Fibroblast of upper back skin (primary cell): Measurements from ENCODE around the gene MIEF1.

Source experiments
- DNase-seq: peaks from one replicate; pipeline ENCODE4 v3.0.0-alpha.2; 2013

MIEF1 gene

DNA sequence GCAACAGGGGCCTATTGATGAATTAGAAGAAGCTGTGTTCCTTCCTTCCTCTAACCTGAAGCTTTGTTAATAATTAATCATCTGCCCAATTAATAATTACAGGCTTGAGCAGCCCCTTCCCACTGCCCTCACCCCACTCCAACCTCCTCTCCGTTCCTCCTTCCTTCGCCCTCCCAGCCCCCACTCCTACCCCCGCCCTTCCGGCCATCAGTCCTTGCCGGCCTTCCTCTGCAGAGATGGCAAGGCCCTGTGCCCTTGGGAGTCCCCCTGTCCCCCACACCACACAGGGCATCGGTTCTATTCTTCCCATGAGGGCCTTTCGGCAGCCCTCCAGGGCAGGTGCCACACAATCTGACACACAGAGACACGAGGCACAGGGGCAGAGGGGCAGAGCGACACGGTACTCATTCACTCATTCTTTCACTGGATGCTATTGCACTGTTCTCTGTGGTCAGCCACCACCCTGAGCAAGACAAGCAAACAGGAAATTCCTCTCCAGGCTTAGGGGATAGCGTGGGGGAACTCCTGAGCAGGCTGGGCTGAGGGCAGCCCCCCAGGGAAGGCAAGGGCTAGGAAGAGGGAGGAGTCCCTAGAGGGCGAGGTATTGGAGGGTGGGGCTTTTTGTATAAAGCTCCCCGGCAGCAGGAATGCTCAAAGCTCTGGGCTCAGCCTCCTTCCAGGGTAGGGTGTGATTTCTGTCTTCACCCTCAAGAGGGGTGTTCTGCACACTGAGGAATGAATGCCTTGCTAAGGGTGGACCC, 30.5 kb upstream of the MIEF1 start:
- DNase-seq, result peak; percentile 69

DNA sequence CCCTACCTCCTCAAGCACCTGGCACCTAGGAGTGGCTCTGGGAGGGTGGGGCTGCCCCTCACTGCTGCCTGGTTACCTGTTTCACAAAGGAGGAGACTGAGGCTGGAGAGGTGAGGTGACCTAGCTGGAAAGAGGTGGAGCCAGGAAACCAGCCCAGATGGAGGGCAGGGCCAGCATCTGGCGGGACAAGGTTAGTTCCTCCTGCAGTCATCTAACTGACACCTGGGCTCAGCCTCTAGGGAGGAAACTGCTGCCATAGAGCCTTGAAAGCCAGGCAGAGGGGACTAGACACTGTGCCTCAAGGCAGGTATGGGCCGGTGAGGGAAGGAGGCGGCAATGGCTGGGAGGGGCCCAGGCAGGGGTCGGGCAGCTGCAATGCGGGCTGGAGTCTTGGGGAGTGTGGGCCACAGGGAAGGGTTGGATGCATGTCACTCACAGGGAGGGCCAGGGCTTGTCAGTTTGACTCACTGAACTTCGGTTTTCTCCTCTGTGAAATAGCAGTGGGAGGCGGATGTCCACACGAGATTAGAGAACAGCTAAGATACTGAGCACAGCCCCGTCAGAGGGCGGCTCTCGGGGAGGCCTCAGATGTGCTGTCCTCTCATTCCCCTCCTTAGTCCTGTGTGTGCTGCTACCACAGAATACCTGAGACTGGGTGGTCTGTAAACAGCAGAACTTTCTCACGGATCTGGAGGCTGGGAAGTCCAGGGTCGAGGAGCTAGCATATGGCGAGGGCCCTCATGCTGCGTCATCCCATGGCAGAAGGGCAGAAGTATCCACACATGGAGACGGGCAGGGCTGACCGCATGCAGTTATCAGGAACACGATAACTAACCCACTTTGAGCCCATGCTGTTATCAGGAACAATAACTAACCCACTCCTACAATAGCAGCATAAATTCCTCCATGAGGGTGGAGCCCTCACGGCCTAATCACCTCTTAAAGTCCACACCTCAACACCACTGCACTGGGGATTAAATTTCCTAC, 29.2 kb upstream of the MIEF1 start:
- no peak for DNase-seq

DNA sequence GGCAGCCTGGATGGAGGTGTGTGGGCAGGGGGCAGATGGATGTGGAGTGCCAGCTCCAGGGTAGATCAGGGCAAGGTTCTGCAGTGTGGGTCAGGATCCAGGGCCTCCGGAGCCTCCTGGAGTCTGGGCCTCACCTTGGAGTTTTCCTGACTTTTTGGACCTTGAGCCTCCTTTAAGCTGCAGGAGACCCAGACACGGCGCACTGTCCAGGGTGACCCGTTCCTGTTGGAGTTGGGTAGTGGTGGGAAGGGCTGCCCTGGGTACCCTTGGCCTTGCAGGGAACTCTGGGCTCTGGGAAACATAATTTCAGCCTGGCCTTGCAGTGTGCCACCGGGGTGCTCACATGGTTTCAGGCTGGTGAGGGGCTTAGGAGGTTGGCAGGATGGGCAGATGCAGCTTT, 28.2 kb upstream of the MIEF1 start:
- DNase-seq, result no peak

DNA sequence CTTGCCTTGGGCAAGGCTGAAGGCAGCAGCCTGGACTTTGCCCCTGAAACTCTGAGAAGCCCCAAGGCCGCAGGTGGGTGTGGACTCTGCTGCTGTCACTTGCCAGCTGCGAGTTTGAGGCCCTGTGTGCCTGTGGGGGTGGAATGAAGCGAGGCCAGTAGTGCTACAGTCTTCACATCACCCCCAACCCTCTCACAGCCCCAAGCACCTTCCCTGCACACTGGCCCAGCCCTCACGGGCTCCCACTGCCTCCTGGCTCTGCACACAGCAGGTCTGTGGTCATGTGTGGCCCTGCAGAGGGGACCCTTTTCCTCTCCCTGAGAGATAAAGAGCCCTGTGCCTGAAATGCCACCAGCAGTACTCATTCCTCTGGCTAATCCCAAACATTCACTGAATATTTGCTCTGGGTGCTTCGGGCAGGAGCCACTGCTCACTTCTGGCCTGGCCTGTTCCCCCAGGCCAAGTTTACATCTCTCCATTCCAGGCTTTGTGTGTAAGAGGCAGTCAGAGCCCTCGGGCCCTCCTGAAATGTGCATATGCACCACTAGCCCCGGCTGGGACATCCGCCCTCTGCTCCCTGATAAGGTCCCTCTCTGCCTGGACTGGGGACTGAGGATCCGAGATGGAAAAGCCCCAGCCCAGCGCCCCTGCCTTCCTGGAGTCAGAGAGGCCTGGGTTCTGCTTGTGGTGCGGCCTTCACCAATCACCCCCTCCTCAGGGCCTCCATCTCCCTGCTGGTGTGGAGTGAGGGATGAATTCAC, 27.6 kb upstream of the MIEF1 start:
- no peak for DNase-seq

DNA sequence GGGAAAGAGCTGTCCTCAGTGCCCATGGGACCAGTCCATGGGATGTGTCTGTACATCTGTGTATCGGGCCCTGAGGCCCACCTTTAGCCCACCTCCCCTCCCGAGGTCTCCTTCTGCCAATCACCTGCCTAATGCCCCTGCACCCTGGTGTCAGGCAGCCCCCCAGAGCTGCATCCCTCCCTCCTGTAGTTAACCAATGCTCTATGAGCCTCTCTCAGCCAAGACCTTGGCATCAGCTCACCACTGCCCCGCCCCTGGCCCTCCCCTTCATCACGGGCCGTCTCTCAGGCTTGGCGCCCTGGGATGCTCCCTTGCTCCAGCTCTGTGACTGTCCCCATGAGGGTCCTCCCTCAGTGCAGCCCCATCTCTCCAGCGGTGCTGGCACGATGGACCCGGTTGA, 26.8 kb upstream of the MIEF1 start:
- DNase-seq, result no peak

DNA sequence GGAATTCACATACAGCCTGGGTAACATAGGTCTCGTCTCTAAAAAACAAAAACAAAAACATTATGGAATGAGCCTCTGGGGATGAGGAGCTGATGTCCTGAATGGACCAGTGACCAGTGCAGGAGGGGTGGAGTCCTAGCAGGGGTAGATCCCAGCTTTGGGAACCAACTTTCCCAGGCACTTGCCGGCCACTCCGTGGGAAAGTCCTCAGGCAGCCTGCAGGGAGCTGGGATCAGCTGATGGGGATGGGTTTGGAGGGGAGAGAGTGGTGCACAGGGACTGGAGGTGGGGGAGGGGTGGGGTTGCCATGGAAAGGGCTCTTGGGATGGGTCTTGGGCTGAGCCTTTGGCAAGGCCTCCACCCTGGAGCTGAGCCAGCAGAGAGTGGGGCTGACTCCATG, 26.2 kb upstream of the MIEF1 start:
- no peak for DNase-seq

DNA sequence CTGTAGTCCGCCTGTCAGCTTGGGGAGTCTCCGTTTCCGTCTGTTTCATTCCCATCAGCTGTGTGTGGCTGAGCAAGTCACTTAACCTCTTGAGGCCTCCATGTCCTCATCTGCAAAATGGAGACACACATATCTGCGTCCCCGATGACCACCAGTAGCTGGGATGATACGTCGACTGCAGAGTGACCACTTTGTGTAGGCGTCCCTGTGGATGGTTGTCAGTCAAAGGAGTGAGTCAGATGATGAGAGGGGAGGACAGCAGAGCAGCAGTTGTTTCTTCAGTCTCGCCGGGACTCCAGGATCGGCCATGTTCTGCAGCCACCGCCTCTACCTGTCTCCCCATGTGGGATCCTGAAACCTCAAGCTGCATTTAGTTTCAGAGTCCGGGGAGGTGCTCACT, 25.4 kb upstream of the MIEF1 start:
- no peak for DNase-seq

DNA sequence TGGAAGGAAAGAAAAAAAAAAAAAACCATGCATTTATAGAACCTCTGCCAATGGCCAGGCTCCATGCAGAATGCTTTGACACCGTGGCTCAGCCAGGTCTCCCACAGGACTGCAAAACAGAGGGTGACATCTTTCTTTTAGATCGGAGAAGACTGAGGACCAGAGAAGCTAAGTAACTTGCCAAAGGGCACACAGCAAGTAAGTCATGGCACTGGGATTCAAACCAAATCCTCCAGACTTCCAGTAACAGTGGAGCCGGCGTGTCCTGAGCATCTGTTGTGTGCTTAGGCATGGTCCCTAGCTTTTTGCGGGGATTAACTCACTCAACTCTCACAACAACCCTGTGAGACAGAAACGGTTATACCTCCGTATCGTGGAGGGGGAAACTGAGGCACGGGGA, 24.5 kb upstream of the MIEF1 start:
- no peak for DNase-seq

DNA sequence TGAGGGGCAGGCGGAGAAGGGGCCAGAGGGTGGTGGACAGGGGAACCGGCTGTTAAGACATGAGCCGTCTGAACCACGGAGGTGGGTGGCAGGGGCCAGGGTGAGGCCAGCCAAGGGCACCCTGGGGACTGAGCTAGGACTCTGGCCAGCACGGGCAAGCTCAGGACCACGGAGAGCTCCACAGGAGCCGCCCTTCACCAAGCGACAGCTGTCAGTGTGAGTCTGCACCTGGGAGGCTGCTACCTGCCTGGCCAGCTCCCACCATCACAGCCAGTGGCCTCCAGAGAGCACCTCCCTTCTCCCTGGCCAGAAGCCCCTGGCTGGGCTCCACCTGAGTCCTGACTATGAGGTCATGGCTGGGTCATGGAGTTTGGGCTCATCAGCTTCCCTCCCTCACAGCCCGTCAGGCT, 23.6 kb upstream of the MIEF1 start:
- DNase-seq, result no peak

DNA sequence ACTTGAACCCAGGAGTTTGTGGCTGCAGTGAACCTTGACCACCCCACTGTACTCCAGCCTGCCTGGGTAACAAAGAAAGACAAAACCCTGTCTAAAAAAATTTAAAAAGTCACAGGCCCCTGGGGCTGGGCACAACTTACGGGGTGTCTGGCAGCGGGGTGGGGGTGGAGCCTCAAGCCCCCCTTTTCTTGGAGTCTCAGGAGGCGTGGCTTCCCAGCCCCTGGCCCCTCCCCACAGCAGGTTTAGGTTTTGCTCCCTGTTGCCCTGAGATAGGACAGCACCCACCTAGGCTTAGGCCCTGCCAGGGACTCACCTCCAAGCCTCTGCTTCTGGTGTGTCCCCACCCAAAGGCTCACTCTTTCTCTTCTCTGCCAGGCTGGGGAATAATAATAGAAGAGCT, 22.8 kb upstream of the MIEF1 start:
- DNase-seq, result no peak

DNA sequence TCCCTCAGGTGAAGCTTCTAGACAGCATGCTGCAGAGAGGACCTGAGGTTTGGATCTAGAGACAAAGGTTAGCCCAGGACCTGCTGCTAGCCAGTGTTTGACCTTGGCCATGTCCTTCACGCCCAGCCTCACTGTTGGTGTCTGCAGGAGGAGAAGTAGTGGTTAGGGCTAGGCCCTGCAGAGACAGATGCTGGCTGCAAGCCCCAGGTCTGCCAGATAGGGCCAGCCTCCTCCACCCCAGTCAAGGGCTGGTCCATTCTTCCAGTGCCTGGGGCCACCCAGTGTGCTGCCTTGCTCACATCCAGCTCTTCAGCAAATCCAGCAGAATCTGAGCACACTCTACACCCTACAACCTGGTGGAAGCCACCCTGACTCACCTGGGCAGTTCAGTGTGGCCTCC, 21.5 kb upstream of the MIEF1 start:
- no peak for DNase-seq

DNA sequence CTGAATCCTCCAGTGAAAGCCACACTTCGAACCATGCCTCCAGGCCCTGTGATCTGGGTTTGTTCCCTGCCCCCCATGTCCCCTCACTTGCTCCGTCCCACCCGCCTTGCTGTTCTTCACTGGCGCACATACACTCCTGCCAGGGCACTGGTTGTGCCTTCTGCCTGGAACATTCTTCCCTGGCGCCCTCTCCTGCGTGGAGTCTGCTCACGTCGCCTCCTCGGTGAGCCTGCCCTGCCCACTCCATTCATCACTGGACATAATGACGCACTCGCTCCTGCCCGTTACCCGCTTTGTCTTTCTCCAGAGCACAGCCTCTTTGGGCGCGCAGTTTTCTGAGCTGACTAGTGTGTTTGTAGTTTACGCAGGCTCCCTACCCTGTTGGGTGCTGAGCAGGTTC, 21.0 kb upstream of the MIEF1 start:
- no peak for DNase-seq

DNA sequence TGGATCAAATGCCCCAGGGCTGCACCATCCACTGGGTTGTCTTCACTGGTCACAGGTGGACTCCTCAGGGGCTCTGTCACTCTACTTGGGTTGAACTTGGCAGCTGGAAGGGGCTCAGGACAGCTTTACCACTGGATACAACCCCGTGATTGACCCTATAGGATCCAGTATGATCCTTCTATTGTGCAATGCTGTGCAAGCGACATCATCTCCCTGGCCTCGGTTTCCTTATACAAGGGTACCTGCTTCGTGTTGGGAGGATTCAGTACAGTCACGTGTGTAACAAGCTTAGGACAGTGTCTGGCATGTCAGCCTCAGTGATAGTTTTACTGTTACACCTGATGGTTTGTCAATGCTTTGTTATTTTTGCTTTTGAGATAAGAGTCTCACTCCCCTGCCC, 20.5 kb upstream of the MIEF1 start:
- no peak for DNase-seq

DNA sequence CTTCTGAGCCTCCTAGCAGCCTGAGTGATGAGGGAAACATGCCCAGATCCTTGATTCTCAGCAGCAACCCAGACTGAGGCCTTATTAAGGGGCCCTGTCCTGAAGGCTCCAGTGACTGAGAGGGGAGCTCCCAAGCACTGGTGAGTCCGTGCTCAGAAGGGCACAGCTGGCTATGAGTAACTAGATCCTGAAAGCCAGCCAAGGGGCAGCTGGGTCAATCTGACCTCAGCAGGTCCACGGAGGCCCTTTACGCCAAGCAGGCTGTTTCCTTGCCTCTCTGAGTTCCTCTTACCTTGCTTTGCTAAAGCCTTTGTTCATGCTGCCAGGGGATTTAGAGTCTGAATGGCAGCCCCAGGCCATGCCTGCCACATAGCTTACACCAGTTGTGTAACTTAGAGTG, 19.3 kb upstream of the MIEF1 start:
- DNase-seq, result no peak

DNA sequence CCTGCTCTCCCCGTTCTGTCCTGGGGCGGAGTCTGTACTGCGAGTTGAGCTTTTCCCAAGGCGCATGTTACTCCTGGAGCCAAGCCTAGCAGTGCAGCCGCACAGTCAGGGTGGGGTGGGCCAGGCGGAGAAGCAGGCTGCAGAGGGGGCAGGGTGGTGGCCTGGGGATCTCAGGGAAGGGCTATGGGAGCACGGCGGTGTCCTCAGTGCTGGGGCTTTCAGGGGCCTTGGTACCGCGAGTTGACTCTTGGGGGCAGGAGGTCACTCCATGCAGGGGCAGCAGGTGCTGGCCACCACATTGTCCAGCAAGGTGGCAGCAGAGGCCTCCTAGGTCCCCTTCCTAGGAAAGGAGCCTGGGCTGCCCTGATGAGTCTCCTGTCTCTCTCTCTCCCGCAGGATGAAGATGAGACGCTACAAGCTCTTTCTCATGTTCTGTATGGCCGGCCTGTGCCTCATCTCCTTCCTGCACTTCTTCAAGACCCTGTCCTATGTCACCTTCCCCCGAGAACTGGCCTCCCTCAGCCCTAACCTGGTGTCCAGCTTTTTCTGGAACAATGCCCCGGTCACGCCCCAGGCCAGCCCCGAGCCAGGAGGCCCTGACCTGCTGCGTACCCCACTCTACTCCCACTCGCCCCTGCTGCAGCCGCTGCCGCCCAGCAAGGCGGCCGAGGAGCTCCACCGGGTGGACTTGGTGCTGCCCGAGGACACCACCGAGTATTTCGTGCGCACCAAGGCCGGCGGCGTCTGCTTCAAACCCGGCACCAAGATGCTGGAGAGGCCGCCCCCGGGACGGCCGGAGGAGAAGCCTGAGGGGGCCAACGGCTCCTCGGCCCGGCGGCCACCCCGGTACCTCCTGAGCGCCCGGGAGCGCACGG, 14.9 kb upstream of the MIEF1 start:
- DNase-seq, result no peak

DNA sequence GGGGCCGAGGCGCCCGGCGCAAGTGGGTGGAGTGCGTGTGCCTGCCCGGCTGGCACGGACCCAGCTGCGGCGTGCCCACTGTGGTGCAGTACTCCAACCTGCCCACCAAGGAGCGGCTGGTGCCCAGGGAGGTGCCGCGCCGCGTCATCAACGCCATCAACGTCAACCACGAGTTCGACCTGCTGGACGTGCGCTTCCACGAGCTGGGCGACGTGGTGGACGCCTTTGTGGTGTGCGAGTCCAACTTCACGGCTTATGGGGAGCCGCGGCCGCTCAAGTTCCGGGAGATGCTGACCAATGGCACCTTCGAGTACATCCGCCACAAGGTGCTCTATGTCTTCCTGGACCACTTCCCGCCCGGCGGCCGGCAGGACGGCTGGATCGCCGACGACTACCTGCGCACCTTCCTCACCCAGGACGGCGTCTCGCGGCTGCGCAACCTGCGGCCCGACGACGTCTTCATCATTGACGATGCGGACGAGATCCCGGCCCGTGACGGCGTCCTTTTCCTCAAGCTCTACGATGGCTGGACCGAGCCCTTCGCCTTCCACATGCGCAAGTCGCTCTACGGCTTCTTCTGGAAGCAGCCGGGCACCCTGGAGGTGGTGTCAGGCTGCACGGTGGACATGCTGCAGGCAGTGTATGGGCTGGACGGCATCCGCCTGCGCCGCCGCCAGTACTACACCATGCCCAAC, 14.1 kb upstream of the MIEF1 start:
- DNase-seq, result no peak

DNA sequence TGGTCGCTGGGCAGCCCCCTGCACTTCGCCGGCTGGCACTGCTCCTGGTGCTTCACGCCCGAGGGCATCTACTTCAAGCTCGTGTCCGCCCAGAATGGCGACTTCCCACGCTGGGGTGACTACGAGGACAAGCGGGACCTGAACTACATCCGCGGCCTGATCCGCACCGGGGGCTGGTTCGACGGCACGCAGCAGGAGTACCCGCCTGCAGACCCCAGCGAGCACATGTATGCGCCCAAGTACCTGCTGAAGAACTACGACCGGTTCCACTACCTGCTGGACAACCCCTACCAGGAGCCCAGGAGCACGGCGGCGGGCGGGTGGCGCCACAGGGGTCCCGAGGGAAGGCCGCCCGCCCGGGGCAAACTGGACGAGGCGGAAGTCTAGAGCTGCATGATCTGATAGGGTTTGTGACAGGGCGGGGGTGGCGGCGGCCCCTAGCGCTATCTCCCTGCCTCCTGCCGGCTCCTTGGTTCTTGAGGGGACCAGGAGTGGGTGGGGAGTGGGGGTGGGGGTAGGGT, 13.5 kb upstream of the MIEF1 start:
- DNase-seq, result no peak

DNA sequence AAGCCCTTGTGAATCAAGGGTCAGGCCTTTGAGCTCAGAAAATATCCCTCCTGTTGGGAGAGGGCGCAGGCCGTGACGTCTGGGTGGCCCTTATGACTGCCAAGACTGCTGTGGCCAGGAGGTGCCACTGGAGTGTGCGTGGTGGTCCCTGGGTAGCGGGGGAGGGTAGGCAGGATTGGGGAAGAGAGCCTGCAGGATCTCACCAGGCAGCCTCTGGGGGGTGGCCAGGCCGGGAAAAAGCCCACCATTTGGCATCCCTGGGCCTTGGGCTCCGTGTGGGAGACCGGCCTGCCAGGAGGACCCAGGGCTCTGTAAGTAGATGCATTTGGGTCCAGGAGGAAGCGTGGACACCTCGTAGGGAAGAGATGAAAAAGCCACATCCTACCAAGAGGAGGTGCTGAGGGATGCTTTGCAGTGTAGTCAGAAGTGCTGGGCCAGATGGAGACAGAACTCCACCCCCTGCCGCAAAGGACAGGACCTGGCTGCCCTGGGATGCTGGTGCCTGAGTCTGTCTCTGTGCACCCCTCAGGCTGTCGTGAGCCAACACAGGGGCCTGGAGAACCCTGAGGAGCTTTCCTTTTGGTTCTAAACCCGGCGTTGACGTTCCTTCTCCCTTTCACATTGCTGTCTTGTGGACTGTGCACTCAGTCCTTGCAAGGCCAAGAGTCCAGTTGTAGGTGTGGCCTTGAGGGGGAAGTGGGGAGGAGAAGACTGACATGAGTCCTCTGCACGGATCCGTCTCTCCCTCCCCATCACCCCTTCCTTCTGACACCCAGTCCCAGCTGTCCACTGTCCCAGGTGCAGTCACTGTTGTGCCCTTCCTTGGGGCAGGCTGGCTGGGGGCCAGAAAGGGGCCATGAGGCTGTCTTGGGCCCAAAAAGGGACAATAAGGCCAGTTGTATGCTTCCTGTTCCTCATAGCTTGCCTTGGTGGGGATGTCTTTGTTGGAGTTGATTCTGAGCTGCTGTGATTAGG, 12.7 kb upstream of the MIEF1 start:
- no peak for DNase-seq

DNA sequence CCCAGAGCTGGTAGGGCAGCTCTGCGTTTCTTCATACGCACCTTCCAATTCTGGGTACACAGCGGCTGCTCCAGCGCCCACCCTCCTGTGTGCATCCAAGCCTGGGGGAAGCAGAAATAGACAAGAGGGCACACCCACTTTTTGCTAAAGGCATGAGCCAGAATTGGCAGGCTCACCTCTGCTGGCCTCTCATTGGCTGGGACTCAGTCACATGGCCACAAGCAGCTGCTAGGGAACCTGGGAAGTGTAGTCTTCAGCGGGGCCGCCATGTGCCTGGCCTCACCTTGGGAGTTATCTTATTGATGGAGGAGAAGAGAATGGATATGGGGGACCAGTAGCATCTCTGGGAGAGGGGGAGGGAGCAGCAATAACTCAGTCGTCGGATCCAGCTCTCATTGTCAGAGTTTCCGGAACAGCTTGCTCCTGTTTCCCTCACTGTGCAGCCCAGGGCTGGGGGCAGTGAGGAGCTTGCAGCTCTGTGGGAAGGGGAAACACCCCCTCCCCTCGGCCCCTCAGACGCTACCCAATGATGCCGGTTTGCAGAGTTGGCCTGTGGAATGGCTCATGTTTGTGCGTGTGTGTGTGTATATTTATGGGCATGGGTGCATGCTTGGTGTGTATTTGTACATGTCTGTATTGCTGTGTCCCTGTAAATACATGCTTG, 11.8 kb upstream of the MIEF1 start:
- DNase-seq, result peak; percentile 62
